Choroid plexus epithelial cell (primary cell): ENCODE data around the gene RSPH3.

Experiments
- DNase-seq: peaks from one replicate; pipeline ENCODE4 v3.0.0-alpha.2; 2010; ENCODE audit warnings: low read depth
- H3K4me3 ChIP-seq: 2 replicates; pipeline ENCODE4 v1.5.1; 2011; ENCODE audit warnings: low read depth, mild to moderate bottlenecking, control low read depth, low read length, moderate library complexity
- TF ChIP-seq, protein P1 (sequence below): conservative IDR thresholded peaks from 2 replicates; pipeline ENCODE4 v1.5.1; 2011; ENCODE audit warnings: low read depth, mild to moderate bottlenecking, control low read depth, inconsistent platforms, low read length, moderate library complexity

The RSPH3 gene

GRCh38 chr6:159007510-159007909 is 7.5 kb upstream of the RSPH3 start:
- TF ChIP-seq, protein P1, sequence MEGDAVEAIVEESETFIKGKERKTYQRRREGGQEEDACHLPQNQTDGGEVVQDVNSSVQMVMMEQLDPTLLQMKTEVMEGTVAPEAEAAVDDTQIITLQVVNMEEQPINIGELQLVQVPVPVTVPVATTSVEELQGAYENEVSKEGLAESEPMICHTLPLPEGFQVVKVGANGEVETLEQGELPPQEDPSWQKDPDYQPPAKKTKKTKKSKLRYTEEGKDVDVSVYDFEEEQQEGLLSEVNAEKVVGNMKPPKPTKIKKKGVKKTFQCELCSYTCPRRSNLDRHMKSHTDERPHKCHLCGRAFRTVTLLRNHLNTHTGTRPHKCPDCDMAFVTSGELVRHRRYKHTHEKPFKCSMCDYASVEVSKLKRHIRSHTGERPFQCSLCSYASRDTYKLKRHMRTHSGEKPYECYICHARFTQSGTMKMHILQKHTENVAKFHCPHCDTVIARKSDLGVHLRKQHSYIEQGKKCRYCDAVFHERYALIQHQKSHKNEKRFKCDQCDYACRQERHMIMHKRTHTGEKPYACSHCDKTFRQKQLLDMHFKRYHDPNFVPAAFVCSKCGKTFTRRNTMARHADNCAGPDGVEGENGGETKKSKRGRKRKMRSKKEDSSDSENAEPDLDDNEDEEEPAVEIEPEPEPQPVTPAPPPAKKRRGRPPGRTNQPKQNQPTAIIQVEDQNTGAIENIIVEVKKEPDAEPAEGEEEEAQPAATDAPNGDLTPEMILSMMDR = no peak
- no peak for DNase-seq
- no peak overlapping the region for H3K4me3 ChIP-seq

GRCh38 chr6:159005436-159005835 is 5.4 kb upstream of the RSPH3 start:
- TF ChIP-seq, protein P1 = no peak
- no peak overlapping the region for H3K4me3 ChIP-seq
- no peak for DNase-seq

DNA sequence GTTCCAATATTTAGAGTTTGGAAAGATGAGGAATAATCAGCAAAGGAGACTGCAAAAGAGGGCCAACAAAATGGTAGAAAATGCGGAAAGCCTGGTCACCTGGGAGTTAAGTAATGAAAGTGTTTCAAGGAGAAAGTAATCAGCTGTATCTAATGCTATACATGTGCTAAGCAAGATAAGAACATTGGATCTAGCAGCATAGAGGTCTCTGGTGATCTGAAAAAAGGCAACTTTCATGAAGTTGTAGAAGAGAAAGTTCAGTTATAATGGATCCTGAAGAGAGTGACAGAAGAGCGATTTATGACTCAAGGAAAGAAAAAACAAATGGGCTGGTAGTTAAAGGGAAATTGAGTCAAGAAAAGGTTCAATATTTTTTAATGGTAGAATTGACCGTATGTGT is 4.6 kb upstream of the RSPH3 start:
- DNase-seq = no peak
- H3K4me3 ChIP-seq = no peak overlapping the region
- TF ChIP-seq, protein P1 = no peak

- TF ChIP-seq, protein P1 = no peak
- H3K4me3 ChIP-seq = no peak overlapping the region
- peak; percentile 44 for DNase-seq
Observed at GRCh38 chr6:159002432-159003155, 2.6 kb upstream of the RSPH3 start.

GRCh38 chr6:158999154-158999665 is 792 bp downstream of the RSPH3 start:
- TF ChIP-seq, protein P1 = no peak
- peak; percentile 15 for DNase-seq
- H3K4me3 ChIP-seq = peak overlapping the region; percentile 86

GRCh38 chr6:158996856-158997255 is 3.1 kb downstream of the RSPH3 start:
- peak; percentile 6 for DNase-seq
- TF ChIP-seq, protein P1 = no peak

DNA sequence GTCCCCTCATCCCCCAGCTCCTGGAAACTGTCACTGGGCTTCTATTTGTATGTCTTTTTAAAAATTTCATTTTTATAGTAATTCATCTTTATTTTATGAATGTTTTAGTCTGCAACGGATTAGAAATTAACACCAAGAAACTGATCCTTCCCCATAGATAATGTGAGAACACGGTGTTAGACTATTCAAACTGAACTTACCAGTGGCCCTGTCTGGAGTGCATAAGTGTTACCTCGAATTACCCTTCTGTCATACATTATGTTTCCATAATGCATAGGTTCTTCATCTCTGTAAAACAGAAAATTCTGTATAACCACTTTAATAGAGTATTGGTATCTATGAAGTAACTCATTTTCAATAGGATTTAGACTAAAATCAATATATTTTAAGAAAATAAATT is 6.4 kb downstream of the RSPH3 start:
- TF ChIP-seq, protein P1 = no peak
- DNase-seq = no peak
- H3K4me3 ChIP-seq = no peak overlapping the region

More at GRCh38 chr6:158996856-158997255, 3.1 kb downstream of the RSPH3 start:
- H3K4me3 ChIP-seq = no peak overlapping the region
